HG02943 (cell line): ENCODE data around the gene MS4A13.
"Not testable (repeated sequence)": the region's sequence is repeated elsewhere in the genome, so short reads cannot be mapped to it uniquely, and the experiment has no call there.

Source experiments
- ATAC-seq: cut with Tn5 transposase; IDR thresholded peaks from one replicate; pipeline ENCODE4 v1.9.1; 2021; ENCODE audit warnings: mild to moderate bottlenecking, low read depth, moderate library complexity; ENCODE audit not compliant: unreplicated experiment

The MS4A13 gene

DNA sequence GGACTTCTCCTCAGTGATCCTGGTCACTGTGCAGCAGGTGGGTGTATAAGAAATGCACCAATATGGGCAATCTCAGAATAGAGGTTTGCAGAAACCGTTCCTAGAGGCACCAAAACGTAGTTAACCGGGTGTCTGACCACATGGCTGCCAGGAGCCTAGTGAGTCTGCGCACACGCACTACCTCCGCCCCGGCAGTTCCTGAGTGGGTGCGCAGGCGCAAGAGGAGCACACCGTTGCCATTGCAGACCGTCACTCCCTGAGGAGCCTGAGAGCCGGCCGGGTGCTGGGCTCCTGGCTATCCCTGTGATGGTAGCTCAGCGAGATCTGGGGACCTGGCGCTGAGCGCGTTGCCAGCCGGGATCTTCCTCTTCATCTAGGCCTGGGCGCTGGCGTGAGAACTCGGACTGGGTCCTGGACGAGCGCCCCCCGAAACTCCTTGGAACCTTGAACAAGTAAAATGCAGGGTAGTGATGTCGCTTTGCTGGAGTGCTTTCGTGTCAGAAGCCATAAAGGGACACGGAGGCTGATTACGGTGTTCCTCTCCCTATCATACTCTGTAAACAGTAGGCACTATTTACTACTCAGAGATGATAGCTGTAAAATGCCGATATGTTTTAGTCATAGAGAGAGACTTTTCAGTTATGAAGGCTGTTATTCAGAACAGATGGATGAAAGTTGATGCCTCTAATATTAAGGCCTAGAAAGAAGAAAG, at the start of gene MS4A13:
Gene MS4A13, plus strand, starts transcription at position 249 of the 712 bp plus-strand sequence. CDS start 2,692 bp downstream, outside the sequence.
- no peak for ATAC-seq

DNA sequence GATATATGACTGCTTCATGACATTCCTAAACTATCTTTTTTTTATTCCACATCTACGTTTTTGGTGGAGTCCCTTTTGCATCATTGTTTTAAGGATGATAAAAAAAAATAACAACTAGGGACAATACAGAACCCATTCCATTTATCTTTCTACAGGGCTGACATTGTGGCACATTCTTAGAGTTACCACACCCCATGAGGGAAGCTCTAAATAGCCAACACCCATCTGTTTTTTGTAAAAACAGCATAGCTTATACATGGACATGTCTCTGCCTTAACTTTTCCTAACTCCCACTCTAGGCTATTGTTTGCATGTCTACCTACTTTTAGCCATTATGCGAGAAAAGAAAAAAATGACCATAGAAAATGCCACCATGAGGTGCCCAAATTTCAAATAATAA, 46.4 kb upstream of the MS4A13 start:
- no peak for ATAC-seq

GRCh38 chr11:60469723-60470122, 45.5 kb upstream of the MS4A13 start:
- no peak for ATAC-seq

- ATAC-seq, result no peak
These were observed 38.2 kb upstream of the MS4A13 start for GRCh38 chr11:60477035-60477445.

DNA sequence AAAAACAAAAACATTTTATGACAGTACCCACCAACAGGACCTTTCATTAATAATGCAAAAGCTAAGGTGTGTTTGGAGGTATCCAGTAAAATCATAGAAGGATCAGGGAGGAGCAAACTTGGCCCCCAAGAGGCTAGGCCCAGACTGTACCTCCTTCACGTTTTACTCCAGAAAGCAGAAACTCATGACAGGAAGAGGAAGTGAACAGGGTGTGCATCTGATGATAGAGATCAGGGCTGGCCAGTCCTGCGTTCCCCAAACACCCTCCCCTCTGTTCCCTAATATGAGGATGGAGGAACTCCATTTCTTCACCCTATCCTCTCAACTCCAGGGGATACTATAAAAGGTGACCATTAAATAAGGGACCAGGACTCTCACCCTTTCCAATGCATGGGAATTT, 32.8 kb upstream of the MS4A13 start:
- no peak for ATAC-seq

DNA sequence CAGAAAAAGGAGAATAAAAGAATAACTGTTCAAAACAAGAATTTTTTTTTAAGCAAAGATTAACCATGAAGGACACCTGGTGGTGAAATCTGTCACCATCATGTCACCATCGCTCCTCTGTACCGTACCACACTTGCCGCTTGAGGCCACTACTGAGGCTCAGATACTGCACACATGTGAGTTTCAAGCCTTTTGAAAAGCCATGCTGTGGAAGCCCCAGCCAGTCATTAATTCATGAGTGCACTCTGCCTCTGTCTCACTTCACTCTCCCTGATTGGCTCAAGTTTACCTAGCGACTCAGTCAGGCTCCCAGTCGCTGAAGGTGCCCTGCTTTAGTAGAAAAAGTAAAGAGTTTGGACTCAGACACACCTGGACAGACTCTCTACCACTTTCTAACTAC, 29.2 kb upstream of the MS4A13 start:
- ATAC-seq, result peak; percentile 99

GRCh38 chr11:60492488-60493009, 22.6 kb upstream of the MS4A13 start, which contains the start of gene MS4A12:
Gene MS4A12, plus strand, starts transcription at chr11:60492778. Its CDS starts 4,541 bp downstream, at chr11:60497319.
- ATAC-seq, result no peak

- ATAC-seq, result no peak
These were observed 21.7 kb upstream of the MS4A13 start for GRCh38 chr11:60493454-60493853.

- no peak for ATAC-seq
These were observed 16.8 kb upstream of the MS4A13 start for GRCh38 chr11:60498399-60498798.

- no peak for ATAC-seq
These were observed 16.3 kb upstream of the MS4A13 start for GRCh38 chr11:60498853-60499252.

- no peak for ATAC-seq
These were observed 14.8 kb upstream of the MS4A13 start for GRCh38 chr11:60500276-60500910.

- ATAC-seq, result no peak
These were observed 12.9 kb upstream of the MS4A13 start for GRCh38 chr11:60502221-60502775.

GRCh38 chr11:60504219-60504905, 10.8 kb upstream of the MS4A13 start:
- ATAC-seq, result no peak

DNA sequence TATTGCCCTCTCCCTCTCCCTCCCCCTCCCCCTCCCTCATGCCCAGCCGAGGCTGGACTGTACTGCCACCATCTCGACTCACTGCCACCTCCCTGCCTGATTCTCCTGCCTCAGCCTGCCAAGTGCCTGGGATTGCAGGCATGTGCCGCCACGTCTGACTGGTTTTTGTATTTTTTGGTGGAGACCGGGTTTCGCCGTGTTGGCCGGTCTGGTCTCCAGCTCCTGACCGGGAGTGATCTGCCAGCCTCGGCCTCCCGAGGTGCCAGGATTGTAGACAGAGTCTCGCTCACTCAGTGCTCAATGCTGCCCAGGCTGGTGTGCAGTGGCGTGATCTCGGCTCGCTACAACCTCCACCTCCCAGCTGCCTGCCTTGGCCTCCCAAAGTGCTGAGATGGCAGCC, 5.6 kb upstream of the MS4A13 start:
- not testable (repeated sequence) for ATAC-seq

DNA sequence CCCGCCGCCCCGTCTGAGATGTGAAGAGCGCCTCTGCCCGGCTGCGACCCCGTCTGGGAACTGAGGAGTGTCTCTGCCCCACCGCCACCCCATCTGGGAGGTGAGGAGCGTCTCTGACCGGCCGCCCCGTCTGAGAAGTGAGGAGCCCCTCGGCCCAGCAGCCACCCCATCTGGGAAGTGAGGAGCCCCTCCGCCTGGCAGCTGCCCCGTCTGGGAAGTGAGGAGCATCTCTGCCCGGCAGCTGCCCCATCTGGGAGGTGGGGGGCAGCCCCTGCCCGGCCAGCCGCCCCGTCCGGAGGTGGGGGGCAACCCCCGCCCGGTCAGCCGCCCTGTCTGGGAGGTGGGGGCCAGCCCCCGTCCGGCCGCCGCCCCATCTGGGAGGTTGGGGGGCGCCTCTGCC, 5.0 kb upstream of the MS4A13 start:
- not testable (repeated sequence) for ATAC-seq

- ATAC-seq, result no peak
These were observed 3.8 kb upstream of the MS4A13 start for GRCh38 chr11:60511393-60511792.

DNA sequence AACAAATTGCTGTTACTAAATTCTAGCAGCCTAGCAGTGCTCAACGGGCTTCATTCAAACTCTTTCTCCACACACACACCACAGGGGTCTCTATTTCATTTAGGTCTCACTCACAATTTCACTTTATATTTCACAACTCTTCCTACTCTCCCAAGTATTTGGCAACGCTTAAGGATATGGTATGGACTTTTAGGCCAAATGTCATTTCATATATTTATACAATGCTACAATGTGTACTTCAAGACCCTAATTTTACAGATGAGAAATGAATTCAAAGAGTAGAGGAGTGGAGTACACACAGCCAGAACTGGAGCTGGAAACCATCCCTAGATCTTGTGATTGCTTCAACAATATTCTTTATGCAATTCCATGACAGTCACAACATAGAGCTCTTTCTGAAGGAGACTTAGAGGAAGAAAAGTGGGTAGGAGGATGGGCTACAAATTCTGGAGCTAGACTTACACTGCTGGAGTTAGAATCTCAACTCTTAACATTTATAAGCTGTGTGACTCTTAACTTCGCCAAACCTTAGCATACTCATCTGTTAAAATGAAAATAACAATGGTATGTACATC, 2.5 kb upstream of the MS4A13 start:
- no peak for ATAC-seq

DNA sequence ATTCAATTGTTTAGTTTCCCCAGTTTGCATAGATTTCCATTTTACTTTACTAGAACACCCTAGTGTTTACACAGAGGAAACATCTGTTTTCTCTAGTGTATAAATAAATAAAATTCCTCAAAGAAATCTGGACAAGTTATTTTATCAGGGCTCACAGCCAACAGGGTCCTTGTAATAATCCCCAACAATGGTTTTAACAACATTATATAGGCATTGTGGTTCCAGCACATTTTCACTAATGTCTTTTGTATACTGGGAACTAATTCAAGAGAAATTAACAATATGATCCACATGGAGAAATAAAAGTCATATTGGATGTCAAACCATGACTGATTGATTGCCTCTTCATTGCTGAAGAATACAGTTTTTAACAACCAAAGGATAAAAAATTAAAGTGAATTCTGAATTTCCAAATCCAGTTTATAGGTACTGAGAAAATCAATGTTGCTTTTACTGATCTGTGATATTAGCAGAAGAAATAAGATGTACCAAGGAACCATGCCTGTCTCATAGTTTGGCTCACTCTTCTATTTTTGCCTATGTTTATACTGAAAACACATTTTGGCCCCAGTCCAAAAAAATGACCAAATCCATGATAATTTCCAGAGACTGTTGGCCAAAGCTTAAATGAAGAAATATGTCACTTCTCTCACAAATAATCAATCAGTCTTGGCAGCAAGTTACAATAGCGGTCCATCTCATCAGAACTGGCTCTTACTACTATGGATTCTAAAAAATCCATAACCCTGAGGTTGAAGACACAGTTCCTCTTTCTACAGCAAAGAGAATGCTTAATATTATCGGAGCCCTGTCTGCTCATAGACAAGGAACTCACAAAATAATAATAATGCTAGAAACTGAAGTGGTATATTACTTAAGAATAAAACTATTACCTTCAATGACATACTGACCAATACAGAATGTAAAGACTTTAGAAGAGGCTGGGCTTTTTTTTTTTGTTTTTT, 1.4 kb upstream of the MS4A13 start:
- no peak for ATAC-seq

DNA sequence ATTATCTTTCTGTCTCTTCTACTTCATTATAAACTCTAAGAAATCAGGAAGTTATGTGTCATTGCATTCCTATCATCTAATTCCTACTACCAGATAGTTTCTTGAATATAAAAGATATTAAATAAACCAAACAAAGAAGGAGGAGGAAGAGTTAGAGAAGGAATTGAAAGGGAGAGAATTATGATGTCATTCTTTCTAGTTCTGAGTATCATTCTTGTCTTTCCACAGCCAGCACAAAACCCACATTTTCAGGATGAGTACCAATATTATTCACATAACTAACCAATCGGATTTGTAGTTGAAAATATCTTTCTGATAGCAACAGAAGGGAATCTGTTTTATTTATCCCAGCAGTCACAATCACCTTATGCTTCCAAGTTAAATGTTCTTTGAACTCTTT, 13.3 kb downstream of the MS4A13 start:
- no peak for ATAC-seq
